CD4-positive, alpha-beta T cell treated with Interleukin-4 for 4 hours (primary cell): ENCODE data around the gene CUEDC1.

Experiments
- DNase-seq: peaks from one replicate; pipeline ENCODE4 v3.0.0-alpha.2; 2020

Gene CUEDC1

GRCh38 chr17:57823469-57824401 lies 131.5 kb downstream of the CUEDC1 start:
- DNase-seq, result no peak

GRCh38 chr17:57819867-57820266 lies 135.3 kb downstream of the CUEDC1 start:
- no peak for DNase-seq

- DNase-seq, result no peak
Measured at GRCh38 chr17:57819285-57819684, 135.9 kb downstream of the CUEDC1 start.

GRCh38 chr17:57818066-57818465 lies 137.1 kb downstream of the CUEDC1 start:
- DNase-seq, result no peak

- DNase-seq, result no peak
Measured at GRCh38 chr17:57817299-57817698, 137.9 kb downstream of the CUEDC1 start.

GRCh38 chr17:57814421-57814820 lies 140.8 kb downstream of the CUEDC1 start:
- DNase-seq, result no peak

- DNase-seq, result no peak
Measured at GRCh38 chr17:57811638-57812280, 143.5 kb downstream of the CUEDC1 start.
